AG04450 (cell line): ENCODE results near the gene SERP1. TPM values are rescaled to one million over a fixed set of nuclear protein-coding genes. Genes with fewer than 3 reads are reported as not detected.

Experiments used
- CTCF ChIA-PET: fragments of 300-600, 350-600 bp; formaldehyde crosslinking; extraction: SDS; loops from one replicate; lab custom pipeline; 2022; ENCODE audit warnings: antibody characterized with exemption, inconsistent platforms; lab: Charles Lee
- POLR2A ChIA-PET: fragments of 350-600 bp; formaldehyde crosslinking; extraction: SDS; loops from one replicate; lab custom pipeline; 2021; ENCODE audit warnings: antibody characterized with exemption, inconsistent platforms; lab: Yijun Ruan, JAX
- DNase-seq: peaks from one replicate; pipeline ENCODE4 v3.0.0-alpha.2; 2011; ENCODE audit warnings: low read depth, low spot score
- H3K27ac ChIP-seq: one replicate; pipeline ENCODE4 v1.5.1; 2012; ENCODE audit warnings: low read depth, low read length, control low read depth
- H3K27me3 ChIP-seq: one replicate; pipeline ENCODE4 v1.6.0; 2012; ENCODE audit warnings: low read length; ENCODE audit not compliant: control insufficient read depth, insufficient read depth
- H3K4me3 ChIP-seq: 2 replicates; pipeline ENCODE4 v1.5.1; 2011; ENCODE audit warnings: mild to moderate bottlenecking, low read depth, low read length, control low read depth
- H3K9me3 ChIP-seq: 2 replicates; pipeline ENCODE4 v1.5.1; 2012; ENCODE audit warnings: low read length; ENCODE audit not compliant: control insufficient read depth, insufficient read depth
- CTCF ChIP-seq: IDR thresholded peaks from 2 replicates; pipeline ENCODE4 v1.5.1; 2011; ENCODE audit warnings: low read depth, low read length, control low read depth, inconsistent platforms
- polyA minus RNA-seq: library from RNA; depleted of rRNA, polyadenylated mRNA; stranded (reverse); fragments of >200 nt; gene quantifications from 2 replicates; pipeline ENCODE4 v1.2.3, GENCODE V29; 2011; rRNA and poly(A)+ RNA removed
- polyA plus RNA-seq: library from polyadenylated mRNA; depleted of rRNA; stranded (reverse); fragments of >200 nt; gene quantifications from 2 replicates; pipeline ENCODE4 v1.2.3, GENCODE V29; 2011; rRNA removed

Gene SERP1
- polyA plus RNA-seq (87.6 and 114 TPM in 2 replicates), polyA minus RNA-seq (29.2 and 51.1 TPM in 2 replicates)

DNA sequence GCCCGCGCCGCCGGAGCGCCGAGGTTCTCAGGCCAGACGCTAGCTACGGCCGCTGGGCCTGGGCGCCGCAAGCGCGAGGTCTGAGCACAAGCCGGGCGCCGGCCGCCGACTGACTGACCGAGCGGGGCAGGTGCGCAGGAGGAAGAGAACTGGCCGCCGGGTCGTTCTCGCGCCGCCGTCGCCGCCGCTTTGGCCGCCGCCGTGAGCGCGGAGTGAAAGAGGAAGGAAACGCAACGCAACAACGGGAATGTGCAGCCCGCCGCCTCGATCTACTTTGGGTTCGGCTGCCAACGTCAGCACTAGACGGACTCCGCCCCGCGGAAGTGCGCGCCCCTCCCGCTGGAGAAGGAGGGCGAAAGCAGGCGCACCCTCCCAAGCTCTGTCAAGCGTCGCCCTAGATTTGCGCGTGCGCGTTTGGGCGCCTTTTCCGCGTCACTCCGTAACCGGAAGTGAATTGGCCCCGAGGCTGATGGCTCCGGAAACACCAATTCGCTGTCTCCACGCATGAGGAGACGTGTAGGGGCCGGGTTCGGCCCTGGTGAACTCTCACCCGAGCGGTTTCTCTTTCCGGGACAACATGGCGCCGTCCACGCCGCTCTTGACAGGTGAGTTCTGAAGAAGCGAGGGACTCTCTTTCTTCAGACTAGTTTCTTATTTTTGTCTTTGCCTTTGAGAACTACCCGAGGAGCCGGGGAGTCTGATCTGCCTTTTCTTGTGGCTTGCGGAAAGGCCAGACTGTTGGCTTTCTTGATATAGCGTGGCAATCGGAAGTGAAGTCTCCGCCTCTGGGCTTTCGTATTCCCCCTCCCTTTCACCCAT, at the start of gene SERP1, which contains the start of gene EIF2A:
Gene SERP1, minus strand, starts transcription at position 271 of the 819 bp plus-strand sequence. CDS start 361 bp downstream, outside the sequence.
Gene EIF2A, plus strand, starts transcription at position 562 of the 819 bp plus-strand sequence. Its CDS starts 16 bp downstream, at position 578.
- H3K9me3 ChIP-seq: peaks cover 2% of the 10 kb centered on the region; the same call in 1 of the 2 replicates
- H3K27ac ChIP-seq: peak within 1 kb of the TSS; percentile 93
- CTCF ChIA-PET: interaction anchor here (1.7 kb wide), 1 partner anchor 18 kb away, joined by 4 read pairs; no protein-coding TSS in a partner anchor
- DNase-seq: peak; percentile 98
- POLR2A ChIA-PET: interaction anchor here (0.6 to 2.4 kb wide), 8 partner anchors 10 to 1160 kb away, joined by 3 to 9 read pairs (median 4); partner anchors contain the start of genes SIAH2 and TSC22D2
- TF ChIP-seq CTCF: no peak
- peak within 1 kb of the TSS; percentile 92 for H3K4me3 ChIP-seq
- no peaks in the 10 kb centered on the region for H3K27me3 ChIP-seq

GRCh38 chr3:150594150-150594549, 47.9 kb upstream of the SERP1 start:
- no peak overlapping the region for H3K27ac ChIP-seq
- CTCF ChIA-PET: interaction anchor here (1.2 kb wide), 1 partner anchor 169 kb away, joined by 3 read pairs; the partner anchor contains the start of gene SIAH2
- no peaks in the 10 kb centered on the region for H3K9me3 ChIP-seq
- no peak for DNase-seq
- POLR2A ChIA-PET: no interaction called here
- H3K4me3 ChIP-seq: no peak overlapping the region
- H3K27me3 ChIP-seq: no peaks in the 10 kb centered on the region
- TF ChIP-seq CTCF: no peak

GRCh38 chr3:150589759-150590158, 43.5 kb upstream of the SERP1 start:
- CTCF ChIA-PET: interaction anchor here (1.1 to 1.9 kb wide), 4 partner anchors 8 to 275 kb away, joined by 3 to 8 read pairs (median 4); no protein-coding TSS in a partner anchor
- no peak for DNase-seq
- no peak for TF ChIP-seq CTCF
- POLR2A ChIA-PET: interaction anchor here (2.0 kb wide), 1 partner anchor 13 kb away, joined by 5 read pairs; the partner anchor contains the start of gene SELENOT
- H3K27me3 ChIP-seq: no peaks in the 10 kb centered on the region
- no peaks in the 10 kb centered on the region for H3K9me3 ChIP-seq
- H3K27ac ChIP-seq: no peak overlapping the region
- H3K4me3 ChIP-seq: no peak overlapping the region

DNA sequence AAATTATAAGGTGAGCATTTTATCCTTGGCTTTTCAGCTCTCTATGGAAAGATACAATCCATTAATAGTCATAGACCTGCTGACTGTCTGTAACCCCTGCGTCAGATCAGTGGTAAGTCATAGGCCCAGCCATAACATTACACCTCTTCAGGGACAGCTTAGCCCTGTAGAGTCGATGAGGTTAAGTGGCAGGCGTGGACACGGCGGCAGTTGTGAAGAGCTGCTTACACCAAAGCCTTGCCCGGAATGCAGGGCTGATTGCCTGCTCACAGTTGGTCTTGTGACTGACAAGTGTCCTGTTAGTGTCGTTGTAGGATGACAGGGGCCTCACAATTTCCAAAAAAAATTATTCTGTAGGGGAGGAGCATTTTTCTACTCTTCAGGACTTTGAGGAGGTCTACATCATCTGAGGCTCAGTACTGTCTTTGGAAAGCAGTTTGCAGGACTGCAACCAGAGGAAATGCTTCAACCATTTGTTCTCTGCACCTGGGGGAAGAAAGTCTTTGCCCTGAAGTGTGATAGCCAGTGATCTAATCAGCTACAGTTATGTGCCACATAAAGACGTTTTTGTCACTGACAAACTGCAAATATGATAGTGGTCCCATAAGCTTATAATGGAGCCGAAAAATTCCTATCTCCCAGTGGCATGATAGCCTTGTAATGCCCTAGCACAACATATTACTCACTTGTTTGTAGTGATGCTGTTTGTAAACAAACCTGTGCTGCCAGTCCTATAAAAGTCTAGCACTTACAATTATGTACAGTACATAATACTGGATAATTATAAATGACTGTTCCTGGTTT, 41.9 kb upstream of the SERP1 start:
- DNase-seq: no peak
- CTCF ChIA-PET: interaction anchor here (1.3 to 1.9 kb wide), 2 partner anchors 14 to 22 kb away, joined by 3 to 8 read pairs; no protein-coding TSS in a partner anchor
- no peak overlapping the region for H3K4me3 ChIP-seq
- no peak for TF ChIP-seq CTCF
- H3K27ac ChIP-seq: no peak overlapping the region
- H3K9me3 ChIP-seq: no peaks in the 10 kb centered on the region
- POLR2A ChIA-PET: interaction anchor here (0.7 to 2.0 kb wide), 2 partner anchors 15 to 378 kb away, joined by 4 to 5 read pairs; partner anchors contain the start of gene SELENOT
- no peaks in the 10 kb centered on the region for H3K27me3 ChIP-seq
